Stimulated activated naive CD8-positive, alpha-beta T cell treated with anti-CD3 and anti-CD28 coated beads, Interleukin-15, Interleukin-2, amounts not matched to agents 100 ng/mL and 50 ng/mL, for 24 hours (primary cell): ENCODE data around the gene MYO1B.

Experiments
- H3K27ac Mint-ChIP-seq: one replicate; pipeline ENCODE4 v1.8.0; 2021; ENCODE audit warnings: mild to moderate bottlenecking, mixed read lengths
- H3K27me3 Mint-ChIP-seq: one replicate; pipeline ENCODE4 v1.8.0; 2021; ENCODE audit warnings: mixed read lengths
- H3K36me3 Mint-ChIP-seq: one replicate; pipeline ENCODE4 v1.8.0; 2021; ENCODE audit warnings: low read depth, mixed read lengths
- H3K4me1 Mint-ChIP-seq: one replicate; pipeline ENCODE4 v1.8.0; 2021; ENCODE audit warnings: low read depth, mixed read lengths
- H3K4me3 Mint-ChIP-seq: one replicate; pipeline ENCODE4 v1.8.0; 2021; ENCODE audit warnings: mild to moderate bottlenecking, mixed read lengths
- H3K9me3 Mint-ChIP-seq: one replicate; pipeline ENCODE4 v1.8.0; 2021; ENCODE audit warnings: mixed read lengths

Gene MYO1B

DNA sequence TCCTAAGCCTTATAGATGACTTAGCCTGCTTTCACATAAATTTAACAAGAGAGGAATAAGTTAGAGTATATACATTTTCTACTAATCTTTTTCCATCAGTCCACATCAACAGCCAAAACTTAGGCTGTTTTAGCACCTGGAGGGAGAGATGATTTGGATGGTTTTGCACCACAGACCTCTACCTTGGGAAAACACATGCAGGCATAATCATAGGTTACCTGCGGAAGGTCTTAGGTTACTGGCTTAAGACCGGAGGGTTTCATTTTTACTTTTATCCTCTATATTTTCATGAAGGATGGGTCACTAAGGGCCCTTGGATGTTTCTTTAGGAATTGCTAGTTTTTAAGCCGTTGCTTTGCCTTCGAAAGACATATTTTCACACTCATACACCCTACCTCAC, 66.0 kb downstream of the MYO1B start:
- Mint-ChIP-seq H3K4me3 (no peak overlapping the region), H3K4me1 (peaks cover 2% of the 10 kb centered on the region), H3K27ac (no peak overlapping the region), H3K27me3 (no peaks in the 10 kb centered on the region), H3K36me3 (no peaks in the 10 kb centered on the region), H3K9me3 (no peaks in the 10 kb centered on the region)

DNA sequence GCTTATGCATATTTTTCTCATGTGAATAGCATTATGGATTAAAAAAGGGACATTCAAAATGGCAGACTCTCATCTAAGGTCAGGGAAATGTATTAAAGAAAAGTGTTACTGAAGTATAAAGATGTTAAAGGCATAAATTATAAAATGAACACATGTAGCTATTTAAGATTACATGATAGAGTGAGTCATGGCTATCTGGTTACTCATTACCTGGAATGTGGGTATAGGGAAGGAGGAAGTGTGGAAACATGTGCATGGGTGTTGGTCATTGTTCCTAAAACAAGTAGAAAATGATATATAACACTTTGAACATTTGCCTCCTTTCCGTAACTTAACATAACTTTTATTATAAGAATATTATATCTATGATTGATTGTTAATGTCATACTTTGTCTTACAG, 66.4 kb downstream of the MYO1B start:
- peaks cover 2% of the 10 kb centered on the region for H3K4me1 Mint-ChIP-seq
- H3K4me3 Mint-ChIP-seq = no peak overlapping the region
- no peaks in the 10 kb centered on the region for H3K27me3 Mint-ChIP-seq
- H3K9me3 Mint-ChIP-seq = no peaks in the 10 kb centered on the region
- no peak overlapping the region for H3K27ac Mint-ChIP-seq
- no peaks in the 10 kb centered on the region for H3K36me3 Mint-ChIP-seq

- peaks cover 2% of the 10 kb centered on the region for H3K4me1 Mint-ChIP-seq
- no peak overlapping the region for H3K27ac Mint-ChIP-seq
- no peak overlapping the region for H3K4me3 Mint-ChIP-seq
- H3K27me3 Mint-ChIP-seq = no peaks in the 10 kb centered on the region
- H3K36me3 Mint-ChIP-seq = no peaks in the 10 kb centered on the region
- no peaks in the 10 kb centered on the region for H3K9me3 Mint-ChIP-seq
These were observed 67.0 kb downstream of the MYO1B start for GRCh38 chr2:191312163-191312562.

DNA sequence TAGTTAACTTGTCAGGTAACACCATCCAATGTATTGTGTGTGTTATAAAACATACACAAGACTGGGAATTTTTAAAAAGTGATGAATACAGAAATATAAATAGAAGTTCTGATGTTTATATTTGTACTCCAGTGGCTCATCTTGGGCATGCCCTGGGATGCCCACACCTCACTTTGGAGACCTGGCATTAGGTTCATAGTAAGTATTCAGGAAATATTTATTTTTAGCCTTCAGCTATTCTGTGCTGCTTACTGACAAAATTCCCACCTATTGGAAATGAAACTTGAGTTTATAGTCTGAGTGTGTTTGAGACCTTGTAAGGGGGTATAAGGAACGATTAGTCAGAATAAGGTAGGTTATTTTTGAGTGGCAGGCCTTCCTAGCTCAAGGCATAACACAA, 67.5 kb downstream of the MYO1B start:
- H3K4me1 Mint-ChIP-seq = peaks cover 2% of the 10 kb centered on the region
- H3K27ac Mint-ChIP-seq = no peak overlapping the region
- H3K27me3 Mint-ChIP-seq = no peaks in the 10 kb centered on the region
- H3K9me3 Mint-ChIP-seq = no peaks in the 10 kb centered on the region
- H3K4me3 Mint-ChIP-seq = no peak overlapping the region
- no peaks in the 10 kb centered on the region for H3K36me3 Mint-ChIP-seq

- Mint-ChIP-seq H3K27ac (no peak overlapping the region), H3K9me3 (no peaks in the 10 kb centered on the region), H3K36me3 (no peaks in the 10 kb centered on the region), H3K4me1 (peaks cover 10% of the 10 kb centered on the region), H3K4me3 (no peak overlapping the region), H3K27me3 (no peaks in the 10 kb centered on the region)
These were observed 69.6 kb downstream of the MYO1B start for GRCh38 chr2:191314697-191315364.

DNA sequence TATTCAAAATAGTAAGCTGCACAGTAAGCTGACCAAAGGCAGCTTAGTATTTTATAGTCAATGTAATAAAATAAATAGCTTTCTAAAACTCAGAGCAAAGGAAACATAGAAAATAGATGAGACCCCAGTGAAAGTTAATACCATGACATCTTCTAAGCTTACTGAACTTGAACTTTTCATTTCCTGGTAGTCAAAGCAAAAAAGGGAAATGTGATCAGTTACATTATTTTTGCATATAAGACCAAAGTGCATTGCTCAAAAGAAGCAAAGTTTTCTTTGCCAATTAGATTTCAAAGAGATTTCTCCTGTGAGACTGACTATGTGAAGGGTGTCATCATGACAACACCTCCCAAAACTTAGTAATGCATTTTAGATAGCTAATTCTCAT, 70.2 kb downstream of the MYO1B start:
- Mint-ChIP-seq H3K4me3 (no peak overlapping the region), H3K4me1 (peaks cover 10% of the 10 kb centered on the region), H3K27ac (no peak overlapping the region), H3K36me3 (no peaks in the 10 kb centered on the region), H3K27me3 (no peaks in the 10 kb centered on the region), H3K9me3 (no peaks in the 10 kb centered on the region)

GRCh38 chr2:191316246-191316994, 71.2 kb downstream of the MYO1B start:
- Mint-ChIP-seq H3K9me3 (no peaks in the 10 kb centered on the region), H3K27me3 (peaks cover under 1% of the 10 kb centered on the region), H3K27ac (no peak overlapping the region), H3K36me3 (no peaks in the 10 kb centered on the region), H3K4me1 (peaks cover 19% of the 10 kb centered on the region), H3K4me3 (no peak overlapping the region)

DNA sequence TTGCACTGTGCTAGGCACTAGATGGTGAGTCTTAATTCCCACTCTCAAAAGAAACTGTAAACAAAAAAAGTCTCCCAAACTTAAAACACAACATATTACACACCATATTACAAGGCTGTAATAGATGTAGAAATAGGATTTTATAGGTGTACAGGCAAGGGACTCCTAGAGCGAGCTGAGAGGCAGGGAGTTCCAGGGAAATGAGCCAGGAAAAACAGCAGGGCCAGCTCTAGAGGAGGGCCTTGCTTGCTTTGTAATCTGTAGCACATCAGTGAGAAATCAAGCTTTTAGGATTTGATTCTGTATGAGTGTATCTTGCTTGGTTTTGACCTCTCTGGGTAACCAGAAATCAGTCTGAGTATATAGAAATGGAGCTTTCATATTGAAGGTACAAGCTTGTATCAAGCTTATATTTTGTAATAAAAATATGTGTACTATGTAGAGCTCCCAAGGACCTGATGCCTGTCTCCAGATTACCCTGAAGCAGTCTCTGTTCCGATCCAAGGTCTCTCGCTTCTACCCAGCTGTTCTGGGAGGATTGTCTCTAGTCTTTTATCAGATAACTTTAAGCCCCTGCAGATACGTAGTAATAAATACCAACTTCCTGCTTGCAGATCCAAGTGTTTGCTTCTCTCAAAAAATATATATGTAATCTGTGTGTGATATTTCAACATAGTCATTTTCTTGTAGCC, 73.0 kb downstream of the MYO1B start:
- Mint-ChIP-seq H3K4me1 (peaks cover 36% of the 10 kb centered on the region), H3K27me3 (peaks cover 3% of the 10 kb centered on the region), H3K27ac (no peak overlapping the region)

DNA sequence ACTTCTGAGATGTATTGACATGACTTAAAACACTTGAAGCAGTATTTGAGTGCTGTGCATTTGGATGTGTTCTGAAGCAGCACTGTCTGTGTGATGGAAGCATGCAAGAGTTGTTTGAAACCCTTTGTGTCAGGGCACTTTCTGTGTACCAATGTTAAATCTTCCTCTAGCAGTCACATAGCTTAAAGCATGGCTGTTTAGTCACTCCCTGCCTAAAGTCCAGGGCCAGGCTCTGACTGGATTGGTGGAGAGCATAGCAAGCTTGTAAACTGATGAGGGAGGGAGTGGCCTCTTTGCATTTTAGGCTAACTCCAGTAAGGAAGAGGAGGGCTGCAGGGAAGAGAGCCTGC, 73.5 kb downstream of the MYO1B start:
- Mint-ChIP-seq H3K4me1 (peaks cover 36% of the 10 kb centered on the region), H3K27me3 (peaks cover 3% of the 10 kb centered on the region), H3K9me3 (no peaks in the 10 kb centered on the region), H3K36me3 (peaks cover 8% of the 10 kb centered on the region), H3K4me3 (no peak overlapping the region), H3K27ac (no peak overlapping the region)

More for the DNA sequence above, 73.0 kb downstream of the MYO1B start:
- H3K4me3 Mint-ChIP-seq = no peak overlapping the region
- peaks cover 5% of the 10 kb centered on the region for H3K36me3 Mint-ChIP-seq
- H3K9me3 Mint-ChIP-seq = no peaks in the 10 kb centered on the region

DNA sequence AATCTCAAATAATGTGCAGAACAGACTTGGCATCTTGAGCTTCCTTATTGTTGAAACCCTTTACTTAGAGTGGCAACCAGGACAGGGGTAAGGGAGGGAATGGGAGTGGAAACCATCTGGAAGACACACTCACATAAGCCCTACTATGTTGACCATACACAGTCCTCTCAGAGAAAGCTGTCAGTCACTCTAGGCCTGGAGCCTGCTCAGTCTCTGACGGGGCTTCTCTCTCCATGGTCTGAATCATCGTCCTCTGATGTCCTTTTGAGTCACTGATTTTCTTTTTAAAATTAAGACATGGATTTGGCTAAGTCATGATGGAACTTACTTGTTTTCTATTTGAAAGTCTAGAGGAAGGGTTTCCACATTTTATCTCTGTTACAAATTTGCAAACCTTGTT, 74.0 kb downstream of the MYO1B start:
- Mint-ChIP-seq H3K4me3 (no peak overlapping the region), H3K27me3 (peaks cover 3% of the 10 kb centered on the region), H3K27ac (no peak overlapping the region), H3K9me3 (no peaks in the 10 kb centered on the region), H3K4me1 (peaks cover 36% of the 10 kb centered on the region), H3K36me3 (peaks cover 8% of the 10 kb centered on the region)

DNA sequence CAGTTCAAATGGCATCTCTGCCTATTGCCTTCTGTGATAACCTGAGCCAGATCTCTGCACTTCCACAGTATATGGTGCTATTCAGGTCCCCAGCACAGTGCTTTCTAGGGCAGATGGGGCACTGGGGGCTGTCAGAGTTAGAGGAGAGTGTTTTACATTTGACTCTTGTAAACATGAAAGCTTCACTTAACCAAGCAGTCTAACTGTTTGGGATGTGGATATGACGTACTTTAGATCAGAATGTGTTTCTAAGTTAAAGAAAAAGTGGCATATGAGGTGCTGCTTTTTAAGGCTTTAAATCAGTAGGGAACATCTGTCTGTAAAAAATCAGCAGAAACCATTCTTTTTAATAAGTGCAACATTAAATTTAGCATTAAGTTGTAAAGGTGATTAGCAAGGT, 75.7 kb downstream of the MYO1B start:
- peaks cover 8% of the 10 kb centered on the region for H3K36me3 Mint-ChIP-seq
- H3K27me3 Mint-ChIP-seq = peaks cover 3% of the 10 kb centered on the region
- H3K9me3 Mint-ChIP-seq = no peaks in the 10 kb centered on the region
- H3K27ac Mint-ChIP-seq = no peak overlapping the region
- peaks cover 33% of the 10 kb centered on the region for H3K4me1 Mint-ChIP-seq
- no peak overlapping the region for H3K4me3 Mint-ChIP-seq

- peaks cover 8% of the 10 kb centered on the region for H3K36me3 Mint-ChIP-seq
- no peak overlapping the region for H3K4me3 Mint-ChIP-seq
- peaks cover 3% of the 10 kb centered on the region for H3K27me3 Mint-ChIP-seq
- peak overlapping the region; percentile 8 for H3K27ac Mint-ChIP-seq
- no peaks in the 10 kb centered on the region for H3K9me3 Mint-ChIP-seq
- H3K4me1 Mint-ChIP-seq = peaks cover 33% of the 10 kb centered on the region
These were observed 76.9 kb downstream of the MYO1B start for GRCh38 chr2:191321861-191322662.

DNA sequence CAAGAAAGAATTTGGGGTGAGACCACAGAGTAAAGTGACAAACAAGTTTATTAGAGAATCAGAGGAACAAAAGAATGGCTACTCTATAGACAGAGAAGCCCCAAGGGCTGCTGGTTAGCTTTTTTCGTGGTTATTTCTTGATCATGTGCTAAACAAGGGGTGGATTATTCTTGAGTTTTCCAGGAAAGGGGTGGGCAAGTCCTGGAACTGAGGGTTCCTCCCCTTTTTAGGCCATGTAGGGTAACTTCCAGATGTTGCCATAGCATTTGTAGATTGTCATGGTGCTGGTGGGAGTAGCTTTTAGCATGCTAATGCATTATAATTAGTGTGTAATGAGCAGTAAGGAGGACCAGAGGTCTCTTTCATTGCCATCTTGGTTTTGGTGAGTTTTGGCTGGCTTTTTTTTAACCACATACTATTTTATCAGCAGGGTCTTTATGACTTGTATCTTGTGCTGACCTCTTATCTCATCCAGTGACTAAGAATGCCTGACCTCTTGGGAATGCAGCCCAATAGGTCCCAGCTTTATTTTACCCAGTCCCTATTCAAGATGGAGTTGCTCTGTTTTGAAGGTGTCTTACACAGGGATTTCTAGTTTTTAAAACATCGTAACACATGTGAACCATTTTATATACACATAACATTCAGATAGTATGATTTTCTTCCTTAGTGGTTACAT, 77.8 kb downstream of the MYO1B start:
- H3K27ac Mint-ChIP-seq = no peak overlapping the region

DNA sequence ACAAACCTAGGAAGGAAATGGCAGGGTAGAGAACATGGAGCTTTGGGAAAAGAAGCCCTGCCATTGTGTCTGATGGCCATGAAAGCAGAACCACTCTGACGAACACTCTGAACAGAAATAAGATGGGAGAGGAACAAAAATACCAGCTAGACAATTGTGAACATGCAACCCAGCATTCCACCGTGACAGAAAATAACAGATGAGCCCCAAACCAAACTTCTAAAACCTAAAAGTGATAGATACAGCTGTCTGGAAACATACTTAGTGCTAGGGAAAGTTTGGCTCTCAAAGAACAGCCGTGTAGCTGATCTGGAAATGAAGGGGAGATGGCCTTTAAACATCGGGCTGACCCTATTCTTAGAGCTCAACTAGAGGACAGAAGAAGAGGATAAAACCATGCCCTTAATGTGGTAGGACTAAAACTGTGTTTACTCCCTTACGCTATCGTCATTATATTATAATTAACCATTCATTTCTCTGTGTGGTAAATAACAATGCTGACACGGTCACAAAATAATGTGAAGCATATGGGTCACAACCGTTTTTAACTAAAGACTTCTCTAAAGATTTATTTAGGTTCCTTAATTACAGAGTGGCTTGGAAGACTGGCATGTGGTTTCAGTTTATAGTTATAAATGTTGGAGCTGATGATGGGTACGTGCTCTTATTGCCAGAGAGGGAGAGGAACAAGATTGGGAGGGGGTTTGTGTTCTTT, 80.6 kb downstream of the MYO1B start:
- Mint-ChIP-seq H3K27ac (no peak overlapping the region), H3K36me3 (peaks cover 14% of the 10 kb centered on the region), H3K9me3 (no peaks in the 10 kb centered on the region), H3K27me3 (peaks cover 3% of the 10 kb centered on the region), H3K4me3 (no peak overlapping the region), H3K4me1 (peaks cover 23% of the 10 kb centered on the region)

More for the DNA sequence above, 77.8 kb downstream of the MYO1B start:
- peaks cover 33% of the 10 kb centered on the region for H3K4me1 Mint-ChIP-seq
- H3K9me3 Mint-ChIP-seq = no peaks in the 10 kb centered on the region
- no peak overlapping the region for H3K4me3 Mint-ChIP-seq
- H3K27me3 Mint-ChIP-seq = peaks cover 3% of the 10 kb centered on the region
- peaks cover 8% of the 10 kb centered on the region for H3K36me3 Mint-ChIP-seq
